PC-3 (cell line): ENCODE measurements around the gene EGFL7.

ENCODE experiments used
- CTCF ChIP-seq: fragments of 300-600 bp; sonication (generic); conservative IDR thresholded peaks from 2 replicates; pipeline ENCODE4 v1.5.1; 2017; ENCODE audit warnings: antibody characterized with exemption, low read depth, mild to moderate bottlenecking, low read length
- EZH2phosphoT487 ChIP-seq: fragments of 300-600 bp; sonication (generic); IDR thresholded peaks from 2 replicates; pipeline ENCODE4 v1.6.1; 2018; ENCODE audit warnings: mild to moderate bottlenecking, antibody characterized with exemption, low read length, borderline replicate concordance

- no peak for TF ChIP-seq EZH2phosphoT487
- no peak for TF ChIP-seq CTCF
These were observed 37.6 kb downstream of the EGFL7 start for GRCh38 chr9:136700304-136700703.
